ENCODE data around the gene SLX9.

Gene SLX9

GRCh38 chr21:44939532-44940115 is at the start of gene SLX9:
Gene SLX9, plus strand, starts transcription at chr21:44940029. Its CDS starts 29 bp downstream, at chr21:44940058.
- Histone ChIP-seq H3K4me1 (ENCODE audit: control insufficient read depth in 1 of 2, insufficient read depth in 2 of 2, low read length in 2 of 2) (peaks cover 8 to 29% of the 10 kb centered on the region in 2 donors), H3K27me3 (ENCODE audit: low read depth, low read length) (no peaks in the 10 kb centered on the region), H3K4me3 (ENCODE audit: low read depth in 1 of 2, low read length in 2 of 2) (peak within 1 kb of the TSS; percentile 90 to 96), H3K36me3 (ENCODE audit: control insufficient read depth in 1 of 2, insufficient read depth in 2 of 2, low read length in 2 of 2) (peaks cover 8 to 15% of the 10 kb centered on the region in 2 donors), H3K27ac (ENCODE audit: low read length) (peak within 1 kb of the TSS; percentile 16), H3K9me3 (ENCODE audit: control insufficient read depth in 1 of 2, low read length in 2 of 2) (no peaks in the 10 kb centered on the region)

- no peaks in the 10 kb centered on the region for H3K4me1 ChIP-seq (ENCODE audit: control insufficient read depth in 1 of 2, insufficient read depth in 2 of 2, low read length in 2 of 2)
- no peak overlapping the region for H3K27ac ChIP-seq (ENCODE audit: low read length)
- no peaks in the 10 kb centered on the region for H3K36me3 ChIP-seq (ENCODE audit: control insufficient read depth in 1 of 2, insufficient read depth in 2 of 2, low read length in 2 of 2)
- H3K9me3 ChIP-seq (ENCODE audit: control insufficient read depth in 1 of 2, low read length in 2 of 2): no peaks in the 10 kb centered on the region
- no peak overlapping the region for H3K4me3 ChIP-seq (ENCODE audit: low read depth in 1 of 2, low read length in 2 of 2)
- H3K27me3 ChIP-seq (ENCODE audit: low read depth, low read length): no peaks in the 10 kb centered on the region
Measured at GRCh38 chr21:44890338-44890931, 49.4 kb upstream of the SLX9 start.

GRCh38 chr21:44890961-44891541 is 48.8 kb upstream of the SLX9 start:
- no peaks in the 10 kb centered on the region for H3K4me1 ChIP-seq (ENCODE audit: control insufficient read depth in 1 of 2, insufficient read depth in 2 of 2, low read length in 2 of 2)
- no peaks in the 10 kb centered on the region for H3K9me3 ChIP-seq (ENCODE audit: control insufficient read depth in 1 of 2, low read length in 2 of 2)
- no peak overlapping the region for H3K27ac ChIP-seq (ENCODE audit: low read length)
- H3K36me3 ChIP-seq (ENCODE audit: control insufficient read depth in 1 of 2, insufficient read depth in 2 of 2, low read length in 2 of 2): no peaks in the 10 kb centered on the region
- H3K4me3 ChIP-seq (ENCODE audit: low read depth in 1 of 2, low read length in 2 of 2): no peak overlapping the region
- no peaks in the 10 kb centered on the region for H3K27me3 ChIP-seq (ENCODE audit: low read depth, low read length)

GRCh38 chr21:44891631-44892031 is 48.2 kb upstream of the SLX9 start:
- Histone ChIP-seq H3K27ac (ENCODE audit: low read length) (no peak overlapping the region), H3K4me3 (ENCODE audit: low read depth in 1 of 2, low read length in 2 of 2) (no peak overlapping the region), H3K27me3 (ENCODE audit: low read depth, low read length) (no peaks in the 10 kb centered on the region), H3K4me1 (ENCODE audit: control insufficient read depth in 1 of 2, insufficient read depth in 2 of 2, low read length in 2 of 2) (no peaks in the 10 kb centered on the region), H3K9me3 (ENCODE audit: control insufficient read depth in 1 of 2, low read length in 2 of 2) (no peaks in the 10 kb centered on the region), H3K36me3 (ENCODE audit: control insufficient read depth in 1 of 2, insufficient read depth in 2 of 2, low read length in 2 of 2) (no peaks in the 10 kb centered on the region)

GRCh38 chr21:44892095-44892494 is 47.7 kb upstream of the SLX9 start:
- Histone ChIP-seq H3K27ac (ENCODE audit: low read length) (no peak overlapping the region), H3K4me1 (ENCODE audit: control insufficient read depth in 1 of 2, insufficient read depth in 2 of 2, low read length in 2 of 2) (no peaks in the 10 kb centered on the region), H3K27me3 (ENCODE audit: low read depth, low read length) (no peaks in the 10 kb centered on the region), H3K36me3 (ENCODE audit: control insufficient read depth in 1 of 2, insufficient read depth in 2 of 2, low read length in 2 of 2) (no peaks in the 10 kb centered on the region), H3K4me3 (ENCODE audit: low read depth in 1 of 2, low read length in 2 of 2) (no peak overlapping the region), H3K9me3 (ENCODE audit: control insufficient read depth in 1 of 2, low read length in 2 of 2) (no peaks in the 10 kb centered on the region)

GRCh38 chr21:44892536-44893277 is 47.1 kb upstream of the SLX9 start:
- Histone ChIP-seq H3K36me3 (ENCODE audit: control insufficient read depth in 1 of 2, insufficient read depth in 2 of 2, low read length in 2 of 2) (no peaks in the 10 kb centered on the region), H3K9me3 (ENCODE audit: control insufficient read depth in 1 of 2, low read length in 2 of 2) (no peaks in the 10 kb centered on the region), H3K4me3 (ENCODE audit: low read depth in 1 of 2, low read length in 2 of 2) (no peak overlapping the region)

GRCh38 chr21:44893278-44893556 is 46.6 kb upstream of the SLX9 start:
- Histone ChIP-seq H3K9me3 (ENCODE audit: control insufficient read depth in 1 of 2, low read length in 2 of 2) (no peaks in the 10 kb centered on the region), H3K4me1 (ENCODE audit: control insufficient read depth in 1 of 2, insufficient read depth in 2 of 2, low read length in 2 of 2) (no peaks in the 10 kb centered on the region), H3K27me3 (ENCODE audit: low read depth, low read length) (no peaks in the 10 kb centered on the region), H3K4me3 (ENCODE audit: low read depth in 1 of 2, low read length in 2 of 2) (no peak overlapping the region), H3K27ac (ENCODE audit: low read length) (no peak overlapping the region), H3K36me3 (ENCODE audit: control insufficient read depth in 1 of 2, insufficient read depth in 2 of 2, low read length in 2 of 2) (no peaks in the 10 kb centered on the region)

More at GRCh38 chr21:44892536-44893277, 47.1 kb upstream of the SLX9 start:
- H3K27me3 ChIP-seq (ENCODE audit: low read depth, low read length): no peaks in the 10 kb centered on the region
- H3K27ac ChIP-seq (ENCODE audit: low read length): no peak overlapping the region
- no peaks in the 10 kb centered on the region for H3K4me1 ChIP-seq (ENCODE audit: control insufficient read depth in 1 of 2, insufficient read depth in 2 of 2, low read length in 2 of 2)

GRCh38 chr21:44893948-44894656 is 45.7 kb upstream of the SLX9 start:
- no peak overlapping the region for H3K27ac ChIP-seq (ENCODE audit: low read length)
- no peaks in the 10 kb centered on the region for H3K4me1 ChIP-seq (ENCODE audit: control insufficient read depth in 1 of 2, insufficient read depth in 2 of 2, low read length in 2 of 2)
- no peaks in the 10 kb centered on the region for H3K9me3 ChIP-seq (ENCODE audit: control insufficient read depth in 1 of 2, low read length in 2 of 2)
- no peaks in the 10 kb centered on the region for H3K36me3 ChIP-seq (ENCODE audit: control insufficient read depth in 1 of 2, insufficient read depth in 2 of 2, low read length in 2 of 2)
- no peak overlapping the region for H3K4me3 ChIP-seq (ENCODE audit: low read depth in 1 of 2, low read length in 2 of 2)
- H3K27me3 ChIP-seq (ENCODE audit: low read depth, low read length): no peaks in the 10 kb centered on the region

- H3K9me3 ChIP-seq (ENCODE audit: control insufficient read depth in 1 of 2, low read length in 2 of 2): no peaks in the 10 kb centered on the region
- no peaks in the 10 kb centered on the region for H3K4me1 ChIP-seq (ENCODE audit: control insufficient read depth in 1 of 2, insufficient read depth in 2 of 2, low read length in 2 of 2)
- no peak overlapping the region for H3K4me3 ChIP-seq (ENCODE audit: low read depth in 1 of 2, low read length in 2 of 2)
- H3K27ac ChIP-seq (ENCODE audit: low read length): no peak overlapping the region
- peaks cover 0 to 3% of the 10 kb centered on the region in 2 donors for H3K36me3 ChIP-seq (ENCODE audit: control insufficient read depth in 1 of 2, insufficient read depth in 2 of 2, low read length in 2 of 2)
- no peaks in the 10 kb centered on the region for H3K27me3 ChIP-seq (ENCODE audit: low read depth, low read length)
Measured at GRCh38 chr21:44894687-44895302, 45.0 kb upstream of the SLX9 start.

GRCh38 chr21:44895859-44896258 is 44.0 kb upstream of the SLX9 start:
- Histone ChIP-seq H3K27me3 (ENCODE audit: low read depth, low read length) (no peaks in the 10 kb centered on the region), H3K27ac (ENCODE audit: low read length) (no peak overlapping the region), H3K36me3 (ENCODE audit: control insufficient read depth in 1 of 2, insufficient read depth in 2 of 2, low read length in 2 of 2) (peaks cover 0 to 6% of the 10 kb centered on the region in 2 donors), H3K9me3 (ENCODE audit: control insufficient read depth in 1 of 2, low read length in 2 of 2) (no peaks in the 10 kb centered on the region), H3K4me3 (ENCODE audit: low read depth in 1 of 2, low read length in 2 of 2) (no peak overlapping the region), H3K4me1 (ENCODE audit: control insufficient read depth in 1 of 2, insufficient read depth in 2 of 2, low read length in 2 of 2) (no peaks in the 10 kb centered on the region)

All from muscle layer of duodenum (tissue), 2 donors.